CD8-positive, alpha-beta memory T cell (primary cell): Measurements from ENCODE around the gene SAP30BP. TPM values are rescaled to one million over a fixed set of nuclear protein-coding genes. Genes with fewer than 3 reads are reported as not detected.

Experiments
- CTCF ChIA-PET: fragments of 350-600 bp; sonication (Branson Sonifier 250); formaldehyde crosslinking; loops from one replicate; lab custom pipeline; 2021; ENCODE audit warnings: antibody characterized with exemption; lab: Charles Lee
- POLR2A ChIA-PET: fragments of 350-600 bp; sonication (Branson Sonifier 250); formaldehyde crosslinking; loops from one replicate; lab custom pipeline; 2021; ENCODE audit warnings: antibody characterized with exemption; lab: Charles Lee
- DNase-seq, 5 donors: peaks; one replicate each; pipeline versions ENCODE4 v3.0.0 to v3.0.0-alpha.2; 2020 to 2022; ENCODE audit warnings: mixed read lengths in 1 of 5
- H3K27ac ChIP-seq: one replicate; pipeline ENCODE4 v1.7.0; 2013; ENCODE audit warnings: low read depth, mild to moderate bottlenecking, low read length, moderate library complexity
- H3K27me3 ChIP-seq: 2 replicates; pipeline ENCODE4 v1.7.0; 2013; ENCODE audit warnings: low read length, mild to moderate bottlenecking; ENCODE audit not compliant: insufficient read depth, poor library complexity, severe bottlenecking
- H3K36me3 ChIP-seq: 2 replicates; pipeline ENCODE4 v1.7.0; 2013; ENCODE audit warnings: mild to moderate bottlenecking, low read length, moderate library complexity; ENCODE audit not compliant: insufficient read depth
- H3K4me1 ChIP-seq: 2 replicates; pipeline ENCODE4 v1.7.0; 2013; ENCODE audit warnings: mild to moderate bottlenecking, low read length, moderate library complexity; ENCODE audit not compliant: insufficient read depth
- H3K4me3 ChIP-seq: 2 replicates; pipeline ENCODE4 v1.7.0; 2013; ENCODE audit warnings: mild to moderate bottlenecking, low read length
- H3K9me3 ChIP-seq: 2 replicates; pipeline ENCODE4 v1.7.0; 2013; ENCODE audit warnings: mild to moderate bottlenecking, low read length
- H3K27ac Mint-ChIP-seq, 8 donors: one replicate each; pipeline ENCODE4 v1.8.0; 2020 to 2021; ENCODE audit warnings: mixed read lengths in 8 of 8, mild to moderate bottlenecking in 6 of 8, inconsistent platforms in 3 of 8, moderate library complexity in 3 of 8
- H3K27me3 Mint-ChIP-seq, 2 donors: one replicate each; pipeline ENCODE4 v1.8.0; 2020 to 2021; ENCODE audit warnings: mixed read lengths in 2 of 2, mild to moderate bottlenecking in 1 of 2, moderate library complexity in 1 of 2
- H3K36me3 Mint-ChIP-seq, 3 donors: one replicate each; pipeline ENCODE4 v1.8.0; 2020 to 2021; ENCODE audit warnings: mixed read lengths in 3 of 3, inconsistent platforms in 1 of 3, mild to moderate bottlenecking in 1 of 3
- H3K4me1 Mint-ChIP-seq, 3 donors: one replicate each; pipeline ENCODE4 v1.8.0; 2020 to 2021; ENCODE audit warnings: mixed read lengths in 3 of 3, inconsistent platforms in 1 of 3, mild to moderate bottlenecking in 1 of 3
- H3K4me3 Mint-ChIP-seq, 7 donors: one replicate each; pipeline ENCODE4 v1.8.0; 2020 to 2021; ENCODE audit warnings: mixed read lengths in 7 of 7, mild to moderate bottlenecking in 6 of 7, moderate library complexity in 4 of 7, inconsistent platforms in 2 of 7
- H3K9me3 Mint-ChIP-seq, 5 donors: one replicate each; pipeline ENCODE4 v1.8.0; 2020 to 2022; ENCODE audit warnings: mixed read lengths in 5 of 5, mild to moderate bottlenecking in 3 of 5, moderate library complexity in 2 of 5, inconsistent platforms in 1 of 5
- polyA plus RNA-seq: library from polyadenylated mRNA; unstranded; fragments of 300-500 nt; fragmentation: Illumina TruSeq; gene quantifications from one replicate; pipeline ENCODE4 v1.2.3, GENCODE V29; 2021
- total RNA-seq, 2 experiments: library from RNA; stranded (reverse); gene quantifications; one replicate each; pipeline ENCODE4 v1.2.3, GENCODE V29; 2021

SAP30BP gene
- total and polyA plus RNA-seq, 3 experiments from 2014 or later, result 87.5 to 111 (median 98.0) TPM

DNA sequence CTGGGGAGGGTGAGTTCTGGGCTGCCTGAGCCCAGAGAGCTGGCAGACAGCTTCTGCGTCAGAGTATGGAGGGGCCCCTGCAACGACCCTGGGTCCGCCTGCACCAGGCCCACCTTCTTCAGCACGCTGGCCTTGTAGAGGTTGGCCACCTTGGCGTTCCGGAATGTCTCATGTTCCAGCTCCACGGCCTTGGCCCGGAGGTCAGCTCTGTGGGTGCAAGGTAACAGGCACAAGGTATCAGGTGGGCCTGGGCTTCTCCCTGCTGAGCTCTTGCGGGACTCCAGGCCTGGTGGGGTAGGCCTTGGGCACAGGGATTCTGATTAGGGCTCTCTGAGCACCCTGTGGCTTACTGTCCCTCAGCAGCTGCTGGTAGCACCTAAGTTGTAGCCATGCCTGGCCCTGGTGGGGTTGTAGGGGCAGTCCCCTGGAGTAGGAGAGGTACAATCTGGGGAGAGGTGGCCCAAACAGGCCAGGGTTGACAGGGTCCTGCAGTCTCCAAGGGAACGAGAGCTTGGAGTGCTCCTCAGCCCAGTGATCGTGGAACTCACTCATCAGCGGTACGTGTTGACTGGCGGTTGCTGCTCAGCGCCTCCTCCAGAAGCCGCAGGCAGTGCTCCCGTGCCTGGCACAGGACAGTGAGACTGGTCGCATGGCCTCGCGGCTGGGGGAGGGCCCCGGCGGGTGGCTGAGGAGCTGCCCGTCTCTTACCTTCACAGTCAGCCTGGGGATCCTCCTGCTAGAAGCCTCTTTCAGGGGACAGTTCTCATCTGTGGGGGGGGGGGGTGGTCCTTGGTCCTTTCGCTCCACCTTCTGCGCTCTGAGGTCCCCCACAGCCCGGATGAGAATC, 36.8 kb upstream of the SAP30BP start:
- H3K27ac ChIP-seq, result no peak overlapping the region
- no peaks in the 10 kb centered on the region for H3K27me3 ChIP-seq
- Mint-ChIP-seq H3K4me1 (peaks cover 2 to 13% (median 4%) of the 10 kb centered on the region in 3 donors), H3K27ac (no peak overlapping the region), H3K27me3 (no peaks in the 10 kb centered on the region), H3K9me3 (no peaks in the 10 kb centered on the region), H3K36me3 (peaks cover 0 to 16% (median 0%) of the 10 kb centered on the region in 3 donors), H3K4me3 (no peak overlapping the region)
- DNase-seq, result no peak
- no peak overlapping the region for H3K4me3 ChIP-seq
- ChIA-PET CTCF (interaction anchor here (1.0 to 12.6 kb wide), 4 partner anchors 11 to 123 kb away, joined by 4 to 181 read pairs (median 5); no protein-coding TSS in a partner anchor), POLR2A (no interaction called here)
- H3K4me1 ChIP-seq, result peaks cover 14% of the 10 kb centered on the region
- no peaks in the 10 kb centered on the region for H3K9me3 ChIP-seq
- H3K36me3 ChIP-seq, result no peaks in the 10 kb centered on the region

GRCh38 chr17:75631353-75631752, 35.8 kb upstream of the SAP30BP start:
- ChIA-PET POLR2A (no interaction called here), CTCF (interaction anchor here (1.0 to 12.6 kb wide), 2 partner anchors 116 to 122 kb away, joined by 4 to 181 read pairs; no protein-coding TSS in a partner anchor)
- no peak for DNase-seq
- Mint-ChIP-seq H3K36me3 (peaks cover 0 to 13% (median 0%) of the 10 kb centered on the region in 3 donors), H3K27me3 (no peaks in the 10 kb centered on the region), H3K4me1 (peaks cover 2 to 13% (median 4%) of the 10 kb centered on the region in 3 donors), H3K9me3 (no peaks in the 10 kb centered on the region), H3K4me3 (no peak overlapping the region), H3K27ac (no peak overlapping the region)
- H3K36me3 ChIP-seq, result no peaks in the 10 kb centered on the region
- peaks cover 14% of the 10 kb centered on the region for H3K4me1 ChIP-seq
- H3K9me3 ChIP-seq, result no peaks in the 10 kb centered on the region
- no peak overlapping the region for H3K4me3 ChIP-seq
- H3K27ac ChIP-seq, result no peak overlapping the region
- H3K27me3 ChIP-seq, result no peaks in the 10 kb centered on the region

GRCh38 chr17:75632428-75632827, 34.7 kb upstream of the SAP30BP start:
- ChIA-PET POLR2A (no interaction called here), CTCF (interaction anchor here (0.6 to 12.6 kb wide), 37 partner anchors 8 to 310 kb away, joined by 3 to 181 read pairs (median 6); partner anchors contain the start of genes GALK1 and TSEN54)
- Mint-ChIP-seq H3K4me1 (peaks cover 2 to 13% (median 4%) of the 10 kb centered on the region in 3 donors), H3K36me3 (peaks cover 0 to 6% (median 0%) of the 10 kb centered on the region in 3 donors), H3K27me3 (no peaks in the 10 kb centered on the region), H3K4me3 (no peak overlapping the region), H3K9me3 (no peaks in the 10 kb centered on the region), H3K27ac (peak overlapping the region in 1 of 8 donors; percentile 4)
- H3K36me3 ChIP-seq, result no peaks in the 10 kb centered on the region
- no peak overlapping the region for H3K27ac ChIP-seq
- H3K9me3 ChIP-seq, result no peaks in the 10 kb centered on the region
- DNase-seq, result no peak
- peaks cover 14% of the 10 kb centered on the region for H3K4me1 ChIP-seq
- no peaks in the 10 kb centered on the region for H3K27me3 ChIP-seq
- H3K4me3 ChIP-seq, result no peak overlapping the region

DNA sequence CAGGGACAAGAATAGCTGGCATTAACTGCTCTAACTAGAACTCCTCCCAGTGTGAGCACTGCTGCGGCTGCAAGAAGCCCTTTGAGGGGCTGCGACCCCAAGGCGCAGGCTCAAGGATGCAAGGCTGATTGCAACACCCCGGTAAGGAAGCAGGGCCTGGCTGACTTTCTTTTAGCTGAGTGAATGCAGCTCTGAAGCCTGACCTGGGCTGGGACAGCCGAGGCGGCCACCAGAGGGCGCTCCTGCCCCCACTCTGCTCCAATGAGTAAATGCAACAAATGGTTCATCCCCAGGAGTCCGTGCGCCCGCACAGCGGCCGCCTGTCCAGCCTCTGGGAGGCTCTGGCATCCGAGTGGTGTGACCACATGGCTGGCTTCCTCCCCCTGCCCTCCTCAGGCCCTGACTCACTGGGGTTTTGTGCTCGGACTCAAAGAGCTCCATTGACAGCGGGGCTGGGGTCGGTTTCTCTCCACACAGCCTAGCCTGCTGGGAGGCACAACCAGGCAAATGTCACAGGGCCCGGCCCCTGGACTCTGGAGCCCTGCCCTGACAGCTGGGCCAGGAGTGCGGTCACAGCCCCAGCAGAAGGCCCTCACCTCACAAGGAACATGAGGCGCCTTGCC, 34.2 kb upstream of the SAP30BP start, which contains the start of gene SMIM5:
TSS of gene SMIM5 (plus strand) at position 572 of the 623 bp plus-strand sequence. CDS start 6,768 bp downstream, outside the sequence.
- no peaks in the 10 kb centered on the region for H3K9me3 Mint-ChIP-seq
- POLR2A ChIA-PET, result no interaction called here
- peak; percentile 61 to 84 (median 74) for DNase-seq
- no peak within 1 kb of the TSS for H3K4me3 Mint-ChIP-seq
- peaks cover 2 to 13% (median 4%) of the 10 kb centered on the region in 3 donors for H3K4me1 Mint-ChIP-seq
- H3K9me3 ChIP-seq, result no peaks in the 10 kb centered on the region
- CTCF ChIA-PET, result interaction anchor here (0.6 to 12.6 kb wide), 45 partner anchors 9 to 311 kb away, joined by 3 to 181 read pairs (median 5); partner anchors contain the start of genes GALK1 and TSEN54
- no peak within 1 kb of the TSS for H3K4me3 ChIP-seq
- no peaks in the 10 kb centered on the region for H3K27me3 Mint-ChIP-seq
- H3K27ac Mint-ChIP-seq, result peak within 1 kb of the TSS in 2 of 8 donors; percentile 4 to 63
- no peaks in the 10 kb centered on the region for H3K36me3 ChIP-seq
- H3K36me3 Mint-ChIP-seq, result peaks cover 0 to 5% (median 0%) of the 10 kb centered on the region in 3 donors
- no peak within 1 kb of the TSS for H3K27ac ChIP-seq
- no peaks in the 10 kb centered on the region for H3K27me3 ChIP-seq
- H3K4me1 ChIP-seq, result peaks cover 14% of the 10 kb centered on the region

DNA sequence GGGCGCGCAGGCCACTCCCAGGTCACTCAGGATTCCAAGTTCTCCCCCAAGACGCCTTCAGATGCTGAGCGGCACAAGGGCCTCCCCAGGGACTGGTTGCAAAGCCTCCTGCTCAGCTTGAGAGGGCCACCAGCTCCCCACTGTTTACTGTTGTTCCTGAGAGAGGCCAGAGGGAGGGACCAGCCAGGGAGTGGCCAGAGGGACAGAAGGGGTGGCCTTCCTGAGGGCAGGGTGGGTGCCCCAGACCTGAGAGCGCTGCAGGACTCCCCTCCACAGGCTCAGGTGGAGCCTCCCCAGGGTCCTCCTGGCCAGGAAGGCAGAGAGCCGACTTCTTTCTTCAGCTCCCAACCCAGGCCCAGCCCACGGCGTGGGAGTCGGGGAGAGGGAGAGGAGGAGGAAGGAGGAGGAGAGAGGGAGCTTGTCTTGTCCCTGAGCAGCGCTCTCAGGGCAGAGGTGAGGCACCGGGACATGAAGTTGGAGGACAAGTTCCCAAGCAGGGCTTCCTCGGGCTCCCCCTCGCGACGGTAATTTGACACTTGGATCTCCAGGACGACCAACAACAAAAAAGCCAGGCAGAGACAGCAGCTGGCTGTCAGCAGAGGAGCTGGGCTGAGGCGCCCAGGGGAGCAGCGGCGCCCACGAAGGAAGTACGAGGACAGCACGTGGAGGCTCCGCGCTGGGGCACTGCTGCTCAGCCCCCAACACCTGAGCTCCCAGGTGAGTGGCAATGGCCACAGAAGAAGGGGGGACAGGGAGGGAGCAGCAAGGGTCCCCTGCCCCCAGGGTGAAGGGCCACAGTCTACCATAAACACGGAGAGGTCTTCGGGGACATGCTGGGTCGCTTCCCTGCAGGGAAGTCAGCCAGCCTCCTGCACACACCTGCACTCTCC, 33.4 kb upstream of the SAP30BP start:
- ChIA-PET CTCF (interaction anchor here (0.5 to 12.6 kb wide), 42 partner anchors 8 to 697 kb away, joined by 3 to 181 read pairs (median 5); partner anchors contain the start of genes GALK1 and TSEN54), POLR2A (no interaction called here)
- peaks cover 2 to 13% (median 4%) of the 10 kb centered on the region in 3 donors for H3K4me1 Mint-ChIP-seq
- Histone ChIP-seq H3K4me3 (no peak overlapping the region), H3K9me3 (no peaks in the 10 kb centered on the region), H3K4me1 (peaks cover 14% of the 10 kb centered on the region), H3K27ac (no peak overlapping the region), H3K27me3 (no peaks in the 10 kb centered on the region), H3K36me3 (no peaks in the 10 kb centered on the region)
- peak overlapping the region in 1 of 8 donors; percentile 63 for H3K27ac Mint-ChIP-seq
- peaks cover 0 to 7% (median 0%) of the 10 kb centered on the region in 3 donors for H3K36me3 Mint-ChIP-seq
- DNase-seq, result peak in 3 of 5 donors; percentile 18 to 59 (median 25)
- H3K9me3 Mint-ChIP-seq, result no peaks in the 10 kb centered on the region
- H3K4me3 Mint-ChIP-seq, result no peak overlapping the region
- H3K27me3 Mint-ChIP-seq, result no peaks in the 10 kb centered on the region

DNA sequence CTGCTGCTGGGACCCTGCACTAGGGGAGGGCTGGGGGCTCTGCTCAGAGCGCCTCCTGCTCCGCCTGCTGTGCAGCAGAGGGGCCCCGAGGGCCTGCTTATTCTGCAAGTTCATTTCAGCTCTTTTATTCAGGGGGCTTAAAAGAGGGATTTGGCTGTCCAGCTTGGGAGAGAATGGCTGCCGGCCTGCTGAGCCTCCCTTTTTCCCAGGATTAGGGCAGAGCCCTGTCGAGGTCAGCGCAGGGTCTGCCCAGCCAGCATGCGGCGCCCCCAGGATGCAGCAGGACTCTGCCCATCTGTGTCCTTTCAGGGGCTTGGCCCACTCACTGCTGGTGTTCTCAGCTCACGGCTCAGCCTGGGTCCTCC, 32.8 kb upstream of the SAP30BP start:
- POLR2A ChIA-PET, result no interaction called here

More for the DNA sequence above, 32.8 kb upstream of the SAP30BP start:
- no peak overlapping the region for H3K4me3 ChIP-seq
- Mint-ChIP-seq H3K27me3 (no peaks in the 10 kb centered on the region), H3K4me1 (peaks cover 2 to 13% (median 4%) of the 10 kb centered on the region in 3 donors), H3K4me3 (no peak overlapping the region), H3K27ac (no peak overlapping the region), H3K36me3 (peaks cover 0 to 7% (median 0%) of the 10 kb centered on the region in 3 donors), H3K9me3 (no peaks in the 10 kb centered on the region)
- no peaks in the 10 kb centered on the region for H3K36me3 ChIP-seq
- DNase-seq, result no peak
- no peak overlapping the region for H3K27ac ChIP-seq
- H3K9me3 ChIP-seq, result no peaks in the 10 kb centered on the region
- H3K4me1 ChIP-seq, result peaks cover 14% of the 10 kb centered on the region
- CTCF ChIA-PET, result interaction anchor here (0.8 to 12.6 kb wide), 17 partner anchors 8 to 207 kb away, joined by 3 to 181 read pairs (median 7); partner anchors contain the start of gene TSEN54
- H3K27me3 ChIP-seq, result no peaks in the 10 kb centered on the region
